Epidermal melanocyte (primary cell): ENCODE results near the gene GNA15.

ENCODE experiments used
- DNase-seq: peaks from one replicate; pipeline ENCODE4 v3.0.0; 2011; ENCODE audit warnings: low spot score; ENCODE audit not compliant: insufficient read length

The GNA15 gene

DNA sequence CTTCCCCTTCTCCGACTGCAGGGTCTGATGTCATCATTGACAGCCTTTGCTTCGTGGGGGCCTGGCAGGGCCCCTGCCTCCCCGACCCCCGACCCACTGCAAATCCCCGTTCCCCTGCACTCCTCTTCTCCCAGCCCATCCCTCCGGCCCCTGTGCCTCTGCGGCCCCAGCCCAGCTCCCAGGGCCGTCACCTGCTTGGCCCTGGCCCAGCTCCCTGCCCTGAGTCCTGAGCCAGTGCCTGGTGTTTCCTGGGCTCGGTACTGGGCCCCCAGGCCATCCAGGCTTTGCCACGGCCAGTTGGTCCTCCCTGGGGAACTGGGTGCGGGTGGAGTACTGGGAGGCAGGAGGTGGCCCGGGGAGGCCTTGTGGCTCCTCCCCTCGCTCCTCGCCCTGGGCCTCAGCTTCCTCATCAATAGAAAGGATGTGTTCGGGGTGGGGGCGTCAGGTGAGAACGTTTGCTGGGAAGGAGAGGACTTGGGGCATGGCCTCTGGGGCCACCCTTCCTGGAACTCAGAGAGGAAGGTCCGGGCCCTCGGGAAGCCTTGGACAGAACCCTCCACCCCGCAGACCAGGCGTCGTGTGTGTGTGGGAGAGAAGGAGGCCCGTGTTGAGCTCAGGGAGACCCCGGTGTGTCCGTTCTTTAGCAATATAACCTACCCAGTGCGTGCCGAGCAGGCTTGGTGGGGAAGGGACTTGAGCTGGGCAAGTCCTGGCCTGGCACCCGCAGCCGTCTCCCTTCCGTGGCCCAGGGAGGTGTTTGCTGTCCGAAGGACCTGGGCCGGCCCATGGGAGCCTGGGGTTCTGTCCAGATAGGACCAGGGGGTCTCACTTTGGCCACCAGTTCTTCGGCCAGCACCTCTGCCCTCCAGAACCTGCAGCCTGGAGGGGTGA is 72.7 kb downstream of the GNA15 start:
- no peak for DNase-seq

DNA sequence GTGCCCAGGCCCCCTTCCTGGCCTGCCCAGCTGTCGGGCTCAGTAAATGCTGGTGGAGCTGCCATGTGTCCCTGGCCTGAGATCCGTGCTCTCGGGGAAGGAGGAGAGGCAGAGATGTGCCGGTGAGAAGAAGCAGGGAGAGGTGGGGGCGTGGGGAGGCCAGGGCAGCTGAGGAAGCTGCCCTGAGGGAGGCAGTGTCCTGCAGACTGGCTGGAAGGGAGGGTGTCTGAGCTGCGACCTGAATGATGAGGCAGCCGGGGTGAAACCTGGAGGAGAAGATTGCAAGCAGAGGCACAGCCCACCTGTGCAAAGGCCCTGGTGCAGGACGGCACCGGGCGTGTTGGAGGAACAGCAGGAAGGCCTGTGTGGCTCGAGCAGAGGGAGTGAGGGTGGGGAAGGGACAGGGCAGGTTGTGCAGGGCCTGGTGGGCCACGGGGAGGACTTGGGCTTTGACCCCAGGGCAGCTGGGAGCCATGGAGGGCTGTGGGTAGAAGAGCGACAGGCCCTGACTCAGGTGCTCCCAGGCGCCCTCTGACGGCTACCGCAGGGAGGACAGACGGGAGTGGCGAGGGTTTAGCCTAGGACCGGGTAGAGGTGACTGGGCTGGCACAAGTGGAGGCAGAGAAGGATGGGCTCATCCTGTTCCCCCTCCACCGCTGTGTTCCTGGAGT is 74.6 kb downstream of the GNA15 start:
- DNase-seq, result peak; percentile 82

DNA sequence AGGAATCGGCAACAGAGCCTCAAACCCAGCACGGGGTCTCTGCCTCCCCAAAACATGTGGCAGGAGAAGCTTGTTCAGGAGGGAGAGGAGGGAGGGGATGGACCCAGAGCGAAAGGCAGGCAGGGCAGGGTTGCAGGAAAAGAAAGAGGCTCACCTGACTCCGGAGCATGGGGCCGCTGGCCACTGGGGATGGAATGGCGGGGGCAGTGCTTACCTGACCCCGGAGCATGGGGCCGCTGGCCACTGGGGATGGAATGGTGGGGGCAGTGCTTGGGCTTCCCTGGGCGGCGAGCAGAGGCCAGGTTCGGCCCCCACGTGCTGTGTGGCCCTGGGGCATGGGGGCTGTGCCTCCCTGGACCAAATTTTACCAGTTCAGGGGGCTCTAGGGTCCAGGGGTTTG is 75.4 kb downstream of the GNA15 start:
- DNase-seq, result no peak

GRCh38 chr19:3213159-3213558 is 77.3 kb downstream of the GNA15 start:
- DNase-seq, result no peak
